Pons (tissue), 1 donor: ENCODE data around the gene CYP46A1.

Source experiments
- DNase-seq: peaks from one replicate; pipeline ENCODE4 v3.0.0-alpha.2; 2016; ENCODE audit warnings: low spot score

Gene CYP46A1

DNA sequence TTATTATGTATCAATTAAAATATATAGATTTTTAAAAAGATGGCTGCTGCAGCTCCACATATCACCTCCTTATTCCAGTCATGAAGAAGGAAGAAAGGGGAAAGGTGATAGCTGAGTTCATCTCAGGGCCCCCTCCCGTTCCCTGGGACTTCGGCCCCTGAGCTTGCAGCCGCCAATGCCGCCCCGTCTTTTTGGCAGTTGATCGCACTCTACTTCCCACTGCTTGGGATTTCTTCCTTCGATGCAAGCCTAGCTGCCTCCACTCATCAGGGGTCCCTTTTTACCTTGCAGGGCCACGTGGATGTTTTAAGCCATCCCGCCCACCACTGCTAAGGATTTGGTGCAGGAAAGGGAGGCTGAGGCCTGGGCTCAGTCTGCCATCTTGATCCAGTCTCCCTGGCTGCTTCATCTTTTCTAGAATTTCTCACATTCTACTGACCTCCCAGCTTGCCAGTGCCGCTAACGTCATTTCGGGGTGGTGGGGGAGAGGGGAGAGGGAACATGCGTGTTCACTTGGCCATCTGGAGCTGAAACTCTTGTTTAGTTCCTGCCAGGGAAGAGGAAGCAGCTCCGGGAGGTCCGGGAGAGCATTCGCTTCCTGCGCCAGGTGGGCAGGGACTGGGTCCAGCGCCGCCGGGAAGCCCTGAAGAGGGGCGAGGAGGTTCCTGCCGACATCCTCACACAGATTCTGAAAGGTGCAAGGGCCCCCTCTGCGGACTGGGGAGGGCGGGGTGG lies 31.3 kb downstream of the CYP46A1 start:
- no peak for DNase-seq

- DNase-seq: no peak
Measured at GRCh38 chr14:99716091-99716849, 32.2 kb downstream of the CYP46A1 start.

DNA sequence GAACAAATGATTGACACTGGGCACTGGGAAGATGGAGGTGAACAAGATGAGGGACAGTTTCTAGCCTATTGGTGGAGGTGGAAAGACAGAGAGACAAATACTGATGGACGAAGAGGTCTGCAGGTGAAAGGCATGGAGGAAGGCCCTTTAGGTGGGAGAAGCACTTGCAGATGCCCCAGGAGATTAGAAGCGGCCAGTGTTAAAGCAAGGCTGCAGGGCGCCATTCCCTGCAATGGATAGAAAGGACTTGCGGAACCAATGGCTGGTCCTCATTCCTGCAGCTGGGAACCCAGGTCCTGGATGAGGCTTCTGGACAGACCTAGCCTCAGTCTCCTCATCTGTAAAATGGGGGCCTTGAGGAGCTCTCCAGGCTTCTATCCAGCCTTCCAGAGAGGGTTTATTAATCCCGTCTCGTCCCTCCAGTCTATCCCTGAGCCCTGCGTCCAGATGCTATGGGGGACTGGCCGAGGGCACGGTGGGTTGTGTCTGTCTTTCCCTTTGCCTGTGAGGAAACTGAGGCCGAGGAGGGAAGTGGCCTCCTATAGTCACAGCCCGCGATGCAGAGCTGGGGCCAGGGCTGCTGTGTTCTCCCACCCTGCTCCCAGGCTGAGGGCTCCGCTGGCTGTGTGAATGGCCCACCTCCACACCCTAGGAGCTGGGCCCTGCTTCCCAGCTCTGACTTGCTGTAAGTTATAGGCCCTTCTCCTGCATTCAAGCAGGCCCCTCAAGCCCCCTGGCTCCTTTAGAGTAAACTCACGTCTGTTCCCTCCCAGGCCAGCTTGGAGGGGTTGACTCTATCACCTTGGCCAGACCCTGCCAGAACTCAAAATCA lies 33.0 kb downstream of the CYP46A1 start:
- no peak for DNase-seq

DNA sequence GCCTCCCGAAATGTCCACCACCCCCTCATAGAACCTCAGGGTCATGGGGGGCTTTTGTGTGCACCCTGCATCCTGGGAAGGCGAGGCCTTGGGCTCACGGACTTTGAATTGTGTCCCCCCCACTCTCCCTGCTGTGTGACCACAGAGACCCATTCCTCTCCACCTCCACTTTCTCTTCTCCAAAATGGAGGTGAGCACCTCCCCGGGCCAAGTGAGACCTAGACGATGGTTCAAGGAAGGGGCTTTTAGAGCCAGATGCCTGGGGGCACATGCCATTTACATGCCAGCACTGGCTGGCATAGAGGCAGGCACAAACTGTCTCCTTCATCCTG lies 33.5 kb downstream of the CYP46A1 start:
- DNase-seq: no peak

DNA sequence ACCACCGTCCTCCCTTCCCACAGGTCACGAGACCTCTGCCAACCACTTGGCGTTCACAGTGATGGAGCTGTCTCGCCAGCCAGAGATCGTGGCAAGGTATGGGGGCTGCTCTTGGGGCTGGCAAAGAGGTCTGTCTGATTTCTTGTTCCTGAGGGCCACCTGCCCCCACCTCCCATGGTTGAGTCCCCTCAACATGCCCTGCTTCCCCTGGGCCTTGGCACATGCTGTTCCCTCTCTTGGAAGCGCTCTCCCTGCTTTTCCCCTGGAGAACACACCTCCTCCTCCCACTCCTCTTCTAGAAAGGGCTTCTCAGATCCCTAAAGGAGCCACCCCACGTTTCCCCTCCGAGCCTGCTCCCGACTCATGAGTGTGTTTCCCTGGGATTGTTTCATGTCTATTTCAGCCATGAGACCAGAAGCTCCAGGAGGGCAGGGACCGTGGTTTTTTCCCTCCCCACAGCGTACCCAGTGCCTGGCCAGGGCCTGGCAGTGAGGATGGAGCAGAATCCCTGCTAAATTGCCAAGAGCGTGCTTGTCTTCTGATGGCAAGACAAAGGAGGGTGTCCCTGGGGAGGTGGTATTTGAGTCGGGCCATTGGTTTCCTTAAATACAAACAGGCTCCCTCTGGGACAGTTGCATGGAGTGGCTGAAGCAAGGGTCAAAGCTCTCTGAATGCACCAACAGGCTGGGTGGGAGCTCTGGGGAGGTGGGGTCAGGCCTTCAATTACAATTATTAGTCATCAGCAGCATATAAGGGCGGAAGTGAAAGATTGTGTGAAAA lies 34.1 kb downstream of the CYP46A1 start:
- DNase-seq: no peak

DNA sequence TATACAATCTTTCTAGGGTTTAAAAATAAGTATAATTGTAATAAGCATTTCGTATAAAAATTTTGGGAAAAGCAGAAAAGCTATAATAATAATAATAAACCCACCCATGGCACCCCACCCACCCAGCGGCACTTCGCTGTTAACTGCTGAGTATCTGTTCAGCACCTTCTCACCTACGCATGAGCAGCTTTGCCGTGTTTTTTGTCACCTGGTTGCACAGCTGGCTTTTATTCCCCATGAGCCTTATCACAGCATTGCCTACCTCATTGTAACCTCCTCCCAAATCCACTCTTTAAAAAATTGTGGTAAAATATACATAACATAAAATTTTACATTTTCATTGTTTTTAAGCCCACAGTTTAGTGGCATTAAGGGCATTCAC lies 34.7 kb downstream of the CYP46A1 start:
- DNase-seq: no peak

DNA sequence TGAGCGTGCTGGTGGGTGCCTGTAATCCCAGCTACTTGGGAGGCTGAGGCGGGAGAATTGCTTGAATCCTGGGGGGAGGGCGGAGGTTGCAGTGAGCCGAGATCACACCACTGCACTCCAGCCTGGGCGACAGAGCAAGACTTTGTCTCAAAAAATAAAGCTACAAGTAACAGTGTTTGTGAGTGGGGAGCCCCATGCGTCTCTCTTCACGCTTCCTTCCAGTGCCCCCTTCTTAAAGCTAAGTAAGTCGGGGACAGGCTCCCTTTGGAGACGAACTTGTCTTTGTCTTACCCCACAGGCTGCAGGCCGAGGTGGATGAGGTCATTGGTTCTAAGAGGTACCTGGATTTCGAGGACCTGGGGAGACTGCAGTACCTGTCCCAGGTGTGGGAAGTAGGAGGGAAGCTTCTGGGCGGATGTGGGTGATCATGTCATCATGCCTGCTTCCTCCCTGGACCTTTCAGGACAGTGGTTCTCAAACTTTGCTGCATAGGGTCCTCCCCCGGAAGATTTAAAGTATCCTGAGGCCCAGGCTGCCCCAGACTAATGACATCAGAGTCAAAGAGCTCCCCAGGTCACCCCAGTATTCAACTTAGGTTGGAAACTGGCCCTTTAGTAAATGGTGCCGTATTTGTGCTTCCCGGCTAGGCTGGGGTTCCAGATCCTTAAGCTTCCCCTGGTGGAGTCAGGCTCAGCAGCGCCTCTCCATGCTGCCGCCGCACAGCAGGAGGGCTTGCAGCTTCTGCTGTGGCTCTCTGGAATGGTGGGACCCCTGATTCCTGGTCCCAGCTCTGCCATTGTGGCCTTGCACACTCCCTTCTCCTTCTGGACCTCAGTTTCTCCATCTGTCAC lies 37.1 kb downstream of the CYP46A1 start:
- no peak for DNase-seq

GRCh38 chr14:99721792-99722516 lies 37.9 kb downstream of the CYP46A1 start:
- DNase-seq: no peak

- no peak for DNase-seq
Measured at GRCh38 chr14:99722741-99723140, 38.6 kb downstream of the CYP46A1 start.

- DNase-seq: no peak
Measured at GRCh38 chr14:99724196-99724891, 40.2 kb downstream of the CYP46A1 start.

DNA sequence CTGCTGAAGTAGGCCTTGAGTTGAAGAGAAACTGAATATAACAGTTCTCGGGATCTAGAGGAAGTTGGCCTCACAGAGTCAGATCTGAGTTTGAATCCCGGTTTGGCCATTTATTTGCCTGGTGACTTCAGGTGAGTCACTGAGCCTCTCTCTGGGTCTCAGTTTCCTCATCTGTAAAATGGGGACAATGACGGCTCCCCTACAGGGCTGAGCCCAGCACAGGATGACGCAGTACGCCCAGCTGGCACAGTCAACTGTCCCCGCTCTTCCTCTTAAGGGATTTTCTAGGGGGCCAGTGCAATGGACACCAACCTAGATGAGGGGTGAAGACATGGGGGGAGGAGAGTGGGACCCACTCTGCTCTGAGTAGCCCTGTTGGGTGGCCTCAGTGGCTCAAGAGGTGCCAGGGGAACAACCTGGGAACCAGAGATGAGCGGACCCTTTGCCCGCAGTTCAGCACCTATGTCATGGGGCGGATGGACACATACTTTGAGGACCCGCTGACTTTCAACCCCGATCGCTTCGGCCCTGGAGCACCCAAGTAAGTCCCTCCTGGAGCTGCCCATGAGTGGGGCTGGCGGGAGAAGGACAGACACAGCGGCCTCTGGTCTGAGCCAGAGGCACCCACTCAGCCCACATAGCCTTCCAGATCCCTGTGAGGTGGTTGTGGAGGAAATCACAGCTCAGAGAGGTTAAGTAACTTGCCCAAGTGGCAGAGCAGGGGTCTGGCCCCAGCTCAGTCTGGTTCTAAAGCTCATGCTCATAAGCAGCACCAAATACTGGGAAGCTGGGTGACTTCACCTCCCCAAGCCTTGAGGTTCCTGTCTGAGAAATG lies 41.1 kb downstream of the CYP46A1 start:
- no peak for DNase-seq

- DNase-seq: no peak
Measured at GRCh38 chr14:99725774-99726537, 41.9 kb downstream of the CYP46A1 start.

- DNase-seq: no peak
Measured at GRCh38 chr14:99726538-99727095, 42.5 kb downstream of the CYP46A1 start.

GRCh38 chr14:99727096-99727870 lies 43.2 kb downstream of the CYP46A1 start:
- no peak for DNase-seq

DNA sequence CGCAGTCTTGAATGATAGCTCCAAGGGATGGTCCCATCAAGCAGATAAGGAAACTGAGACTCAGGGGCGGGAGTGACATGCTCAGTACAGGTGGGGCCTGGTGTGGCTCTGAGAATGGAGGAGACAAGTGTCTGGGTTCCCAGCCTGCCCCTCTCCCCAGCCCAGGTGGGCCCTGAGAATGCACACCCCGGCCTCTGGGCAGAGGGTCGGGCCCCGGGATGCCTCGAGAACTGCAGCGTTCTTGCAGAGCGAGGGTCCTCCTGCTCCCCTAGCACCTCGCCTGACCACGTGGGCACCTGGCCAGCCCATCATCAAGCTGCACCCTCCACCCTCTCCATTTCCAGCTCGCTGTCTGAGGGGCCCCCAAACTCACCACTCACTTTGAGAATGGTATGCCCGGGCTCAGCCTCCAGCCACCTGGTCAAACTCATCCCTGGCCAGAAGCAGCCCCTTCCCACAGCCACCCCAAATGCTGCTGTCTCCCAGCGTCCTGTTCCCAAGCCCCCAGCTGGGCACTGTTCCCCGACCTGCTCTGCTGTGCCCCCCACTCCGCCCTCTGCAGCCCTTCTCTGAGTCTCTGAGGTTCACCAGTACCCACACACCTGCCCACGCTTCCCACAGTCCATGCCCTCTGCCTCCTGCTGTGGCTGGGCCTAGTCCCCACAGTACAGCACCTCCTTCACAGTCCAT lies 44.3 kb downstream of the CYP46A1 start:
- DNase-seq: no peak

DNA sequence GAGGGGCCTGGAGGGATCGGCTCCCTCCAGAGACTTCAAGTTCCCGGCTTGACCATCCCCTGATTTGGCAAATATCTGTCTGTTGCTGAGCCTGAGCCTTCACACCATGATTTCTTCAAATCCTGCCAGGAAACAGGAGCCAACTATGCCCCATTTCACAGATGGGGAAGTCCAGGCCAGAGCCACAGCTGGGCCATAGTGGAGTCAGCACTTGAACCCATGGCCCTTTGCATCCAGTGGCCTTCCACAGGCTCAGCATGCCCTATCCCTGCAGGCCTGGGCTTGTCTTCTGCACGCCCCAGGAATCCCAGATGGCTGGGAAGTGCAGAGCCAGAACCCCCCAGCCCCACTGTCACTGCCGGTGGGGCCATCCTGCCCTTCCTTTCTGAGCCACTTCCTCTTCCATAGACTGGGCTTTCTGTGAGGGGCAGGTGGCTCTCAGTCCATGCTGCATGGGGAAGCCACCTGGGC lies 44.9 kb downstream of the CYP46A1 start:
- DNase-seq: no peak
